HG03097 (cell line): ENCODE results near the gene SLC25A23.
"Not testable (repeated sequence)": the region's sequence is repeated elsewhere in the genome, so short reads cannot be mapped to it uniquely, and the experiment has no call there.

Source experiments
- ATAC-seq: cut with Tn5 transposase; IDR thresholded peaks from one replicate; pipeline ENCODE4 v1.9.1; 2021; ENCODE audit not compliant: unreplicated experiment, low FRiP score

SLC25A23 gene

GRCh38 chr19:6458695-6459261 lies 814 bp downstream of the SLC25A23 start:
- no peak for ATAC-seq

- ATAC-seq: no peak
Observed at GRCh38 chr19:6457958-6458694, 1.5 kb downstream of the SLC25A23 start.

GRCh38 chr19:6455924-6456323 lies 3.7 kb downstream of the SLC25A23 start:
- ATAC-seq: no peak

- ATAC-seq: no peak
Observed at GRCh38 chr19:6453951-6454565, 5.5 kb downstream of the SLC25A23 start.

GRCh38 chr19:6452899-6453298 lies 6.7 kb downstream of the SLC25A23 start:
- ATAC-seq: no peak

GRCh38 chr19:6452223-6452614 lies 7.4 kb downstream of the SLC25A23 start:
- ATAC-seq: no peak

GRCh38 chr19:6451583-6452222 lies 7.9 kb downstream of the SLC25A23 start:
- ATAC-seq: no peak

- no peak for ATAC-seq
Observed at GRCh38 chr19:6450166-6450565, 9.4 kb downstream of the SLC25A23 start.

GRCh38 chr19:6448045-6448444 lies 11.5 kb downstream of the SLC25A23 start:
- no peak for ATAC-seq

- no peak for ATAC-seq
Observed at GRCh38 chr19:6446452-6446851, 13.1 kb downstream of the SLC25A23 start.

GRCh38 chr19:6443986-6444385 lies 15.6 kb downstream of the SLC25A23 start:
- ATAC-seq: no peak

- ATAC-seq: no peak
Observed at GRCh38 chr19:6442087-6442688, 17.4 kb downstream of the SLC25A23 start.

GRCh38 chr19:6440905-6441304 lies 18.7 kb downstream of the SLC25A23 start:
- no peak for ATAC-seq

- no peak for ATAC-seq
Observed at GRCh38 chr19:6439743-6440142, 19.8 kb downstream of the SLC25A23 start.

GRCh38 chr19:6433663-6434062 lies 25.9 kb downstream of the SLC25A23 start, which contains the start of gene SLC25A41:
SLC25A41 (minus strand) TSS chr19:6433763; CDS start chr19:6433693, 70 bp downstream.
- no peak for ATAC-seq

GRCh38 chr19:6433165-6433564 lies 26.4 kb downstream of the SLC25A23 start:
- ATAC-seq: no peak

- ATAC-seq: no peak
Observed at GRCh38 chr19:6431891-6432290, 27.7 kb downstream of the SLC25A23 start.

- no peak for ATAC-seq
Observed at GRCh38 chr19:6429419-6430221, 30.0 kb downstream of the SLC25A23 start.

- not testable (repeated sequence) for ATAC-seq
Observed at GRCh38 chr19:6428692-6429418, 30.7 kb downstream of the SLC25A23 start.
